ENCODE data around the gene TMEM253. TPM values are rescaled to one million over a fixed set of nuclear protein-coding genes. Genes with fewer than 3 reads are reported as not detected.

TMEM253 gene
- total RNA-seq, 1 donor from 2014 or later: not detected

- H3K4me3 ChIP-seq (ENCODE audit: low read depth, low read length): no peak within 1 kb of the TSS
- DNase-seq (ENCODE audit: low read depth): no peak
- TF ChIP-seq CTCF (conservative IDR thresholded peaks at IDR 0.05; ENCODE audit: low read depth, low read length): no peak
Measured at GRCh38 chr14:21057803-21058675, 42.8 kb upstream of the TMEM253 start, which contains the start of gene RNASE8. Gene RNASE8 (plus strand): TSS chr14:21057822. CDS start chr14:21057893, 71 bp downstream.

- TF ChIP-seq CTCF (conservative IDR thresholded peaks at IDR 0.05; ENCODE audit: low read depth, low read length): no peak
- no peak overlapping the region for H3K4me3 ChIP-seq (ENCODE audit: low read depth, low read length)
- DNase-seq (ENCODE audit: low read depth): no peak
Measured at GRCh38 chr14:21058903-21059302, 42.0 kb upstream of the TMEM253 start.

GRCh38 chr14:21059842-21060613 lies 40.8 kb upstream of the TMEM253 start:
- H3K4me3 ChIP-seq (ENCODE audit: low read depth, low read length): no peak overlapping the region
- TF ChIP-seq CTCF (conservative IDR thresholded peaks at IDR 0.05; ENCODE audit: low read depth, low read length): no peak
- DNase-seq (ENCODE audit: low read depth): no peak

GRCh38 chr14:21060614-21061346 lies 40.1 kb upstream of the TMEM253 start:
- no peak overlapping the region for H3K4me3 ChIP-seq (ENCODE audit: low read depth, low read length)
- no peak for TF ChIP-seq CTCF (conservative IDR thresholded peaks at IDR 0.05; ENCODE audit: low read depth, low read length)
- DNase-seq (ENCODE audit: low read depth): no peak

- TF ChIP-seq CTCF (conservative IDR thresholded peaks at IDR 0.05; ENCODE audit: low read depth, low read length): no peak
- H3K4me3 ChIP-seq (ENCODE audit: low read depth, low read length): no peak overlapping the region
- no peak for DNase-seq (ENCODE audit: low read depth)
Measured at GRCh38 chr14:21061347-21061668, 39.6 kb upstream of the TMEM253 start.

GRCh38 chr14:21063479-21063878 lies 37.4 kb upstream of the TMEM253 start:
- DNase-seq (ENCODE audit: low read depth): peak; percentile 67
- TF ChIP-seq CTCF (conservative IDR thresholded peaks at IDR 0.05; ENCODE audit: low read depth, low read length): no peak
- no peak overlapping the region for H3K4me3 ChIP-seq (ENCODE audit: low read depth, low read length)

Measured in epithelial cell of proximal tubule (primary cell).